A549 (cell line): ENCODE results near the gene TXNRD1. TPM values are rescaled to one million over a fixed set of nuclear protein-coding genes. Genes with fewer than 3 reads are reported as not detected.

ENCODE experiments used
- ATAC-seq, 2 experiments: fragments of 200-7000 bp in 1 of 2; fragments of >200 bp in 1 of 2; cut with Nextera tagmentation in 1 of 2; cut with Tn5 transposase in 1 of 2; 3 replicates each; pipeline versions ENCODE4 v1.8.0 to v1.9.1; 2018 to 2020; ENCODE audit warnings: mild to moderate bottlenecking in 1 of 2, moderate library complexity in 1 of 2
- CTCF ChIA-PET: fragments of 300-600 bp; sonication (Branson Sonifier 250); formaldehyde crosslinking; extraction: SDS; loops from one replicate; lab custom pipeline; 2021; ENCODE audit warnings: antibody characterized with exemption, inconsistent platforms; lab: Yijun Ruan, JAX
- POLR2A ChIA-PET: fragments of 350-600 bp; formaldehyde crosslinking; extraction: SDS; loops from one replicate; lab custom pipeline; 2021; ENCODE audit warnings: antibody characterized with exemption, inconsistent platforms; lab: Yijun Ruan, JAX
- DNase-seq, 2 experiments: peaks; one replicate each; pipeline versions ENCODE4 v3.0.0 to v3.0.0-alpha.2; 2011 to 2016; ENCODE audit warnings: low read depth in 1 of 2, low spot score in 1 of 2
- FAIRE-seq: peaks from 2 replicates; lab custom pipeline; 2011; peaks lifted over from hg19 to GRCh38; lab: Jason Lieb, UNC
- H3K27ac ChIP-seq, 2 experiments: fragments of >200 bp; sonication (Bioruptor Twin); formaldehyde crosslinking; 3 replicates each; pipeline ENCODE4 v1.5.1; 2016 to 2017
- H3K4me1 ChIP-seq: fragments of >200 bp; sonication (Bioruptor Twin); formaldehyde crosslinking; 3 replicates; pipeline ENCODE4 v1.6.1; 2016
- H3K4me2 ChIP-seq: fragments of >200 bp; sonication (Bioruptor Twin); formaldehyde crosslinking; 3 replicates; pipeline ENCODE4 v1.6.1; 2016
- H3K4me3 ChIP-seq: fragments of >200 bp; sonication (Bioruptor Twin); formaldehyde crosslinking; 3 replicates; pipeline ENCODE4 v1.5.1; 2016
- H3K9me3 ChIP-seq: fragments of >200 bp; sonication (Bioruptor Twin); formaldehyde crosslinking; 3 replicates; pipeline ENCODE4 v1.6.1; 2016
- BHLHE40 ChIP-seq: IDR thresholded peaks from 2 replicates; pipeline ENCODE4 v1.6.1; 2012; ENCODE audit warnings: low read depth, low read length, inconsistent platforms
- CBX2 ChIP-seq: fragments of 200-600 bp; sonication (generic); IDR thresholded peaks from 2 replicates; pipeline ENCODE4 v1.6.1; 2016; ENCODE audit warnings: low read depth, mild to moderate bottlenecking, borderline replicate concordance
- CBX8 ChIP-seq: fragments of 200-600 bp; sonication (generic); IDR thresholded peaks from 2 replicates; pipeline ENCODE4 v1.6.1; 2016
- CEBPB ChIP-seq, 2 experiments: fragments of >200 bp in 1 of 2; sonication (Bioruptor Twin) in 1 of 2; formaldehyde crosslinking in 1 of 2; IDR thresholded peaks; 2 replicates each; pipeline ENCODE4 v1.6.1; 2012 to 2016
- CHD2 ChIP-seq: fragments of 150-350 bp; IDR thresholded peaks from 2 replicates; pipeline ENCODE4 v1.6.1; 2014; ENCODE audit warnings: low read length; ENCODE audit not compliant: partially characterized antibody
- EP300 ChIP-seq, 2 experiments: fragments of >200 bp; sonication (Bioruptor Twin); formaldehyde crosslinking; IDR thresholded peaks; 2 replicates in 1 of 2; 3 replicates in 1 of 2; pipeline ENCODE4 v1.6.1; 2016 to 2017
- ESRRA ChIP-seq: fragments of 150-350 bp; IDR thresholded peaks from 2 replicates; pipeline ENCODE4 v1.6.1; 2014; ENCODE audit warnings: mild to moderate bottlenecking, low read length, borderline replicate concordance
- GATA3 ChIP-seq: IDR thresholded peaks from 2 replicates; pipeline ENCODE4 v1.6.1; 2012; ENCODE audit warnings: borderline replicate concordance
- HEYL ChIP-seq: fragments of 250-450 bp; sonication (Bioruptor Pico); IDR thresholded peaks from 2 replicates; pipeline ENCODE4 v1.8.0; 2021; ENCODE audit warnings: mild to moderate bottlenecking, moderate library complexity
- HOXA7 ChIP-seq: fragments of 250-450 bp; sonication (Bioruptor Pico); IDR thresholded peaks from 2 replicates; pipeline ENCODE4 v1.5.0; 2020; ENCODE audit warnings: mild to moderate bottlenecking, moderate library complexity
- HOXB5 ChIP-seq: fragments of 250-450 bp; sonication (Bioruptor Pico); IDR thresholded peaks from 2 replicates; pipeline ENCODE4 v1.5.0; 2020; ENCODE audit warnings: mild to moderate bottlenecking, moderate library complexity
- JUN ChIP-seq, 2 experiments: fragments of >200 bp; sonication (Bioruptor Twin); formaldehyde crosslinking; IDR thresholded peaks; 2 replicates in 1 of 2; 3 replicates in 1 of 2; pipeline ENCODE4 v1.6.1; 2016 to 2017
- KDM5A ChIP-seq: fragments of 200-600 bp; sonication (generic); IDR thresholded peaks from 2 replicates; pipeline ENCODE4 v1.6.1; 2016; ENCODE audit warnings: antibody characterized with exemption, mild to moderate bottlenecking
- NFE2L2 ChIP-seq: fragments of 150-350 bp; conservative IDR thresholded peaks from 2 replicates; pipeline ENCODE4 v1.6.1; 2014; ENCODE audit warnings: low read length
- NPAS2 ChIP-seq: fragments of 250-450 bp; sonication (Bioruptor Pico); IDR thresholded peaks from 2 replicates; pipeline ENCODE4 v1.8.0; 2022; ENCODE audit warnings: mild to moderate bottlenecking, moderate library complexity, borderline replicate concordance
- NR3C1 ChIP-seq: fragments of >200 bp; sonication (Bioruptor Twin); formaldehyde crosslinking; IDR thresholded peaks from 3 replicates; pipeline ENCODE4 v1.6.1; 2017
- PHF8 ChIP-seq: fragments of 200-600 bp; sonication (generic); IDR thresholded peaks from 2 replicates; pipeline ENCODE4 v1.6.1; 2016; ENCODE audit warnings: low read depth, mild to moderate bottlenecking, antibody characterized with exemption, moderate library complexity, borderline replicate concordance
- POLR2AphosphoS2 ChIP-seq: conservative IDR thresholded peaks from 2 replicates; pipeline ENCODE4 v1.6.1; 2012; ENCODE audit warnings: low read length, improper control_type of control experiment, inconsistent platforms
- RARB ChIP-seq: fragments of 250-450 bp; sonication (Bioruptor Pico); IDR thresholded peaks from 2 replicates; pipeline ENCODE4 v1.8.0; 2021; ENCODE audit warnings: mild to moderate bottlenecking, moderate library complexity
- RFX5 ChIP-seq: fragments of 450-650 bp; IDR thresholded peaks from 2 replicates; pipeline ENCODE4 v1.7.1; 2014; ENCODE audit warnings: antibody characterized with exemption, mild to moderate bottlenecking, moderate library complexity
- TFCP2L1 ChIP-seq: fragments of 250-450 bp; sonication (Bioruptor Pico); IDR thresholded peaks from 2 replicates; pipeline ENCODE4 v1.5.0; 2021; ENCODE audit warnings: mild to moderate bottlenecking
- TP53 ChIP-seq: fragments of 250-450 bp; sonication (Bioruptor Pico); IDR thresholded peaks from 2 replicates; pipeline ENCODE4 v1.5.0; 2021; ENCODE audit warnings: mild to moderate bottlenecking, moderate library complexity
- ZC3H11A ChIP-seq: fragments of 450-650 bp; IDR thresholded peaks from 2 replicates; pipeline ENCODE4 v1.6.1; 2014; ENCODE audit warnings: antibody characterized with exemption, mild to moderate bottlenecking
- ZFP36 ChIP-seq: fragments of 450-650 bp; IDR thresholded peaks from 2 replicates; pipeline ENCODE4 v1.6.1; 2014; ENCODE audit warnings: borderline replicate concordance; ENCODE audit not compliant: partially characterized antibody
- WGBS: methylation state at CpG from one replicate; pipeline ENCODE4 v1.1.6; 2017; ENCODE audit errors: missing lambda C conversion rate; 5-methylcytosine and 5-hydroxymethylcytosine counted together
- polyA plus RNA-seq, 4 experiments: library from polyadenylated mRNA; depleted of rRNA in 3 of 4; stranded (reverse); fragments of >200 nt; fragmentation: RNase III in 1 of 4; extraction: RNeasy Plus Mini Kit Qiagen cat#74134 plus additional on column Dnase treatment in 1 of 4; gene quantifications; 2 replicates in 3 of 4; 3 replicates in 1 of 4; pipeline ENCODE4 v1.2.3, GENCODE V29; 2011 to 2017
- TF ChIP-seq, protein P1 (sequence below): fragments of >200 bp; sonication (Bioruptor Twin); formaldehyde crosslinking; IDR thresholded peaks from 2 replicates; pipeline ENCODE4 v1.6.1; 2016
- TF ChIP-seq, protein P2 (sequence below): IDR thresholded peaks from 2 replicates; pipeline ENCODE4 v1.6.1; 2012; ENCODE audit warnings: low read depth, borderline replicate concordance
- TF ChIP-seq, protein P3 (sequence below): fragments of 250-450 bp; sonication (Bioruptor Pico); IDR thresholded peaks from 2 replicates; pipeline ENCODE4 v1.5.0; 2020; ENCODE audit warnings: low read depth, mild to moderate bottlenecking, moderate library complexity
- TF ChIP-seq, protein P4 (sequence below): fragments of 250-450 bp; sonication (Bioruptor Pico); IDR thresholded peaks from 2 replicates; pipeline ENCODE4 v1.5.0; 2021; ENCODE audit warnings: mild to moderate bottlenecking, moderate library complexity, borderline replicate concordance
- TF ChIP-seq, protein P5 (sequence below): fragments of >200 bp; sonication (Bioruptor Twin); formaldehyde crosslinking; IDR thresholded peaks from 3 replicates; pipeline ENCODE4 v1.6.1; 2016
- TF ChIP-seq, protein P6 (sequence below): IDR thresholded peaks from 2 replicates; pipeline ENCODE4 v1.6.1; 2012

Gene TXNRD1
- polyA plus RNA-seq, 2 of the 4 experiments (the other 2 are of a cell fraction): 899 to 1,230 TPM

DNA sequence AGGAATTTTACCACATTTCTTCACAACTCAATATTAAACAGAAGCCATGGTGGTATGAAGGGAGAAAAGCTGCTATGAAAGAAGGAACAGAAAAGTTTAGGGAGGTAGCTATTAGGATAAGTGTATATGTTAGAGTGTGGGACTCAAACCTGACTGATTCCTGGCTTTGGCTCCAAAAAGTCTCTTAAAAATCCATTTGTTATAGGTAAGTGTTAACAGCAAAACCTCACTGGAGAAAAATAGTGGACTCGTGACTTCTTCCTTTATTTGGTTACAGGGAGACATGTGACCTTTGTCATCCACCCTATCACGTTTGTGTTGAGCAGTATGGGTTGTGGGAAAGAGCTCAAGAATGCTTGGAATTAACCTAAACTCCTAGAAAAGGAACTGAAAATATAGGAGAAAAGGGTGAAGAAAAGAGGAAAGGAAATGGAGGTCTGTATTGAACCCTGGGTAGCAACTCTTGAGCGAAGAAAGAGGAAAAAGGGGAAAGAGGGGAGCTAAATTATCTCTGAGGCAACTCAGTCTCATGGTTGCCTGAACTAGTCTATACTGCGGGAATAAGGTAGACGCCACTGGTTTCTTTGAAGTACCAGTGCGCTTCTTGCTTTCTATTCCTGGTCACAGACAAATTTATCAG is 84.4 kb downstream of the TXNRD1 start (continued):
- no peak for TF ChIP-seq CBX8
- no peak; the same call in 1 of the 2 replicates for TF ChIP-seq NPAS2 (CRISPR knock-in tag)
- peak; percentile 96 for TF ChIP-seq TFCP2L1 (CRISPR knock-in tag)
- no peak for TF ChIP-seq KDM5A
- no peak for TF ChIP-seq CEBPB (IDR thresholded peaks at IDR 0.05)
- no peak for TF ChIP-seq ZC3H11A
- TF ChIP-seq NR3C1: no peak
- TF ChIP-seq EP300 (IDR thresholded peaks at IDR 0.05): no peak

DNA sequence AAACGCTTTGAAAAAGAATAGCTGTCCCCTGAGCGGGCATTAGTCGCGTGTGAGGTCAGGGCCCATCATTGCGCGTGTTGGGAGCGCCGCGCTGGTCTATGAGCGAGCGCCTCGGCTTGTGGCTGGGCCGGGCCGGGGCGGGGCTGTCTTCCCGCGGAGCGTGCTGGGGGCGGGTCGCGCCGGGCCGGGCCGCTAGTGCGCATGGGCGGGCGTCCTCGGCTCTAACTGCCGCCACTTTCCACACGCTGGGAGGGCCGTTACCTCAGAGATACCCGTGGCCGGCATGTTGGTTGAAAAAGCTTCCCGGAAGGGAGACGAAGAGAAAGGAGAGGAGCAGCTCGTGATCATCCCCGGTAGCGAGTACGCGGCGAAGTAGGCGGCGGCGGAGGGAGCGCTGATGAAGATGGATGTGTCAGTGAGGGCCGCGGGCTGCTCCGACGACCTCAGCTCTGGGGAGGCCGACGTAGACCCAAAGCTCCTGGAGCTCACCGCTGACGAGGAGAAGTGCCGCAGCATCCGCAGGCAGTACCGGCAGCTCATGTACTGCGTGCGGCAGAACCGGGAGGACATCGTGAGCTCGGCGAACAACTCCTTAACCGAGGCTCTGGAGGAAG is 88.1 kb downstream of the TXNRD1 start, which contains the start of gene EID3:
TSS of gene EID3 (plus strand) at position 202 of the 614 bp plus-strand sequence. CDS start at position 398, 196 bp downstream.
- CTCF ChIA-PET: interaction anchor here (1.0 to 7.2 kb wide), 6 partner anchors 11 to 126 kb away, joined by 3 to 47 read pairs (median 7); partner anchors contain the start of gene TXNRD1
- H3K27ac ChIP-seq: peak within 1 kb of the TSS; percentile 73 to 98
- DNase-seq (peak; percentile 53 to 90), FAIRE-seq (no peak), ATAC-seq (peak; percentile 56 to 58)
- H3K4me2 ChIP-seq: peak within 1 kb of the TSS; percentile 97
- H3K4me3 ChIP-seq: peak within 1 kb of the TSS; percentile 68
- TF ChIP-seq BHLHE40 (peak; percentile 35; the same call in 1 of the 2 replicates), NFE2L2 (no peak), POLR2AphosphoS2 (peak; percentile 98), CHD2 (peak; percentile 11), GATA3 (0 out of 2 replicates have a peak, but pooled peaks have one; percentile 2), TFCP2L1 (CRISPR knock-in tag) (peak; percentile 93), RFX5 (0 out of 2 replicates have a peak, but pooled peaks have one; percentile 3), HEYL (CRISPR knock-in tag) (0 out of 2 replicates have a peak, but pooled peaks have one; percentile 1), JUN (IDR thresholded peaks at IDR 0.05) (peak; percentile 13 to 66; a peak in 3 of 5 replicates), RARB (CRISPR knock-in tag) (0 out of 2 replicates have a peak, but pooled peaks have one; percentile 7), PHF8 (no peak), CBX2 (no peak), HOXA7 (CRISPR knock-in tag) (peak; percentile 5; the same call in 1 of the 2 replicates), ZFP36 (no peak), ESRRA (no peak), TP53 (CRISPR knock-in tag) (peak; percentile 92; the same call in 1 of the 2 replicates), HOXB5 (CRISPR knock-in tag) (no peak)
- TF ChIP-seq, protein P1, sequence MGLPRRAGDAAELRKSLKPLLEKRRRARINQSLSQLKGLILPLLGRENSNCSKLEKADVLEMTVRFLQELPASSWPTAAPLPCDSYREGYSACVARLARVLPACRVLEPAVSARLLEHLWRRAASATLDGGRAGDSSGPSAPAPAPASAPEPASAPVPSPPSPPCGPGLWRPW: no peak
- TF ChIP-seq, protein P2, sequence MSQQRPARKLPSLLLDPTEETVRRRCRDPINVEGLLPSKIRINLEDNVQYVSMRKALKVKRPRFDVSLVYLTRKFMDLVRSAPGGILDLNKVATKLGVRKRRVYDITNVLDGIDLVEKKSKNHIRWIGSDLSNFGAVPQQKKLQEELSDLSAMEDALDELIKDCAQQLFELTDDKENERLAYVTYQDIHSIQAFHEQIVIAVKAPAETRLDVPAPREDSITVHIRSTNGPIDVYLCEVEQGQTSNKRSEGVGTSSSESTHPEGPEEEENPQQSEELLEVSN: peak; percentile 91
- TF ChIP-seq, protein P3, sequence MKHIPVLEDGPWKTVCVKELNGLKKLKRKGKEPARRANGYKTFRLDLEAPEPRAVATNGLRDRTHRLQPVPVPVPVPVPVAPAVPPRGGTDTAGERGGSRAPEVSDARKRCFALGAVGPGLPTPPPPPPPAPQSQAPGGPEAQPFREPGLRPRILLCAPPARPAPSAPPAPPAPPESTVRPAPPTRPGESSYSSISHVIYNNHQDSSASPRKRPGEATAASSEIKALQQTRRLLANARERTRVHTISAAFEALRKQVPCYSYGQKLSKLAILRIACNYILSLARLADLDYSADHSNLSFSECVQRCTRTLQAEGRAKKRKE (CRISPR knock-in tag): no peak; the same call in 1 of the 2 replicates
- TF ChIP-seq, protein P4, sequence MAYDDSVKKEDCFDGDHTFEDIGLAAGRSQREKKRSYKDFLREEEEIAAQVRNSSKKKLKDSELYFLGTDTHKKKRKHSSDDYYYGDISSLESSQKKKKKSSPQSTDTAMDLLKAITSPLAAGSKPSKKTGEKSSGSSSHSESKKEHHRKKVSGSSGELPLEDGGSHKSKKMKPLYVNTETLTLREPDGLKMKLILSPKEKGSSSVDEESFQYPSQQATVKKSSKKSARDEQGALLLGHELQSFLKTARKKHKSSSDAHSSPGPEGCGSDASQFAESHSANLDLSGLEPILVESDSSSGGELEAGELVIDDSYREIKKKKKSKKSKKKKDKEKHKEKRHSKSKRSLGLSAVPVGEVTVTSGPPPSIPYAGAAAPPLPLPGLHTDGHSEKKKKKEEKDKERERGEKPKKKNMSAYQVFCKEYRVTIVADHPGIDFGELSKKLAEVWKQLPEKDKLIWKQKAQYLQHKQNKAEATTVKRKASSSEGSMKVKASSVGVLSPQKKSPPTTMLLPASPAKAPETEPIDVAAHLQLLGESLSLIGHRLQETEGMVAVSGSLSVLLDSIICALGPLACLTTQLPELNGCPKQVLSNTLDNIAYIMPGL (CRISPR knock-in tag): 0 out of 2 replicates have a peak, but pooled peaks have one; percentile 68
- TF ChIP-seq, protein P5, sequence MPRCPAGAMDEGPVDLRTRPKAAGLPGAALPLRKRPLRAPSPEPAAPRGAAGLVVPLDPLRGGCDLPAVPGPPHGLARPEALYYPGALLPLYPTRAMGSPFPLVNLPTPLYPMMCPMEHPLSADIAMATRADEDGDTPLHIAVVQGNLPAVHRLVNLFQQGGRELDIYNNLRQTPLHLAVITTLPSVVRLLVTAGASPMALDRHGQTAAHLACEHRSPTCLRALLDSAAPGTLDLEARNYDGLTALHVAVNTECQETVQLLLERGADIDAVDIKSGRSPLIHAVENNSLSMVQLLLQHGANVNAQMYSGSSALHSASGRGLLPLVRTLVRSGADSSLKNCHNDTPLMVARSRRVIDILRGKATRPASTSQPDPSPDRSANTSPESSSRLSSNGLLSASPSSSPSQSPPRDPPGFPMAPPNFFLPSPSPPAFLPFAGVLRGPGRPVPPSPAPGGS: 0 out of 3 replicates have a peak, but pooled peaks have one; percentile 20
- TF ChIP-seq, protein P6, sequence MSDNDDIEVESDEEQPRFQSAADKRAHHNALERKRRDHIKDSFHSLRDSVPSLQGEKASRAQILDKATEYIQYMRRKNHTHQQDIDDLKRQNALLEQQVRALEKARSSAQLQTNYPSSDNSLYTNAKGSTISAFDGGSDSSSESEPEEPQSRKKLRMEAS: peak; percentile 88
- POLR2A ChIA-PET: interaction anchor here (0.5 to 8.6 kb wide), 5 partner anchors 9 to 84 kb away, joined by 3 to 89 read pairs (median 8); no protein-coding TSS in a partner anchor
- H3K4me1 ChIP-seq: peaks cover 81% of the 10 kb centered on the region
- WGBS: 2% methylated on average over 51 of the region's 63 CpGs
- H3K9me3 ChIP-seq: no peaks in the 10 kb centered on the region
